C4-2B (cell line): ENCODE results near the gene APAF1.

Experiments
- H3K27ac ChIP-seq: fragments of 450-650 bp; 2 replicates; pipeline ENCODE4 v1.5.1; 2017
- CTCF ChIP-seq: fragments of 450-650 bp; conservative IDR thresholded peaks from 2 replicates; pipeline ENCODE4 v1.5.1; 2017; ENCODE audit warnings: mild to moderate bottlenecking
- ZFX ChIP-seq: fragments of 450-650 bp; IDR thresholded peaks from 2 replicates; pipeline ENCODE4 v1.6.1; 2017

APAF1 gene

GRCh38 chr12:98769068-98769467 is 124.0 kb downstream of the APAF1 start:
- H3K27ac ChIP-seq: no peak overlapping the region
- no peak for TF ChIP-seq CTCF
- no peak for TF ChIP-seq ZFX

GRCh38 chr12:98770230-98770629 is 125.1 kb downstream of the APAF1 start:
- no peak overlapping the region for H3K27ac ChIP-seq
- TF ChIP-seq ZFX (no peak), CTCF (no peak)

- TF ChIP-seq CTCF (no peak), ZFX (no peak)
- H3K27ac ChIP-seq: no peak overlapping the region
Measured at GRCh38 chr12:98771811-98772752, 127.0 kb downstream of the APAF1 start.

GRCh38 chr12:98772818-98773217 is 127.7 kb downstream of the APAF1 start:
- H3K27ac ChIP-seq: no peak overlapping the region
- TF ChIP-seq CTCF (no peak), ZFX (no peak)

GRCh38 chr12:98780261-98780660 is 135.2 kb downstream of the APAF1 start:
- TF ChIP-seq ZFX (no peak), CTCF (no peak)
- no peak overlapping the region for H3K27ac ChIP-seq

GRCh38 chr12:98783420-98783819 is 138.3 kb downstream of the APAF1 start:
- TF ChIP-seq CTCF (no peak), ZFX (no peak)
- no peak overlapping the region for H3K27ac ChIP-seq
